ENCODE data around the gene RBM5. TPM values are rescaled to one million over a fixed set of nuclear protein-coding genes. Genes with fewer than 3 reads are reported as not detected.

The RBM5 gene
- polyA plus RNA-seq, 1 donor (not counting 4 experiments of a cell fraction or from before 2014, with no cell fraction given), result 167 TPM

DNA sequence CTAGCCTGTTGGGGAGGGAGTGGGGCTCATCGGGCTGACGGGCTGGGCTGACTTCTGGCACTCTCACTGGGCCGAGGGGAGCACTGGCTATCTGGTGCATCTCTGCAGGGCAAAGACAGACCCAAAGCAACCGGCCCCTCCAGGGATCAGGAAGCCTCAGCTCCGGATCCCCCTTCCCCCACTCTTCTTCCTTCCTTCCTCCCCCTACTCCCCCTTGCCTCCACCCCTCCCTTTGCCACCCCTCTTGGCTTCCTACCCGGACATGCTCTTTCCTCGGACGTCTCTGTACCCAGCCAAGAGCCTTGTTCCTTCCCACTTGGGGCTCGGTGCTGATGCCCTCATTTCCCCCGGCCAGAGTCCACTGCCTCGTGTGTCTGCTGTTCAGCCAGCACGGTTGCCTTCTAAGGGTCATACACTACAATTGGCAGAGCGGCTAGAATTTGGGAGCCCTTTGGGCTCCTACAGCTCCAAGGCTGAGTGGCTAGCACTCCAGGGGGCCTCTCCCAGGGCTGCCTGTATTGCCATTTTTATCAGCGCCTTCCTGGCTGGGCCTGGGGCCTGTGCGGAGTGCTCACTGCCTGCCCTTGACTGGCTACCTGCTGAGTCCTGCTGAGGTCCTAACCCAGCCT, 77.3 kb downstream of the RBM5 start:
- Histone ChIP-seq H3K4me1 (ENCODE audit: control insufficient read depth, extremely low read depth, insufficient read depth, low read length) (peaks cover 92% of the 10 kb centered on the region), H3K4me2 (ENCODE audit: control insufficient read depth, extremely low read depth, insufficient read depth, low read depth, low read length) (peak overlapping the region; percentile 83), H3K9me3 (ENCODE audit: control insufficient read depth, low read depth, low read length) (no peaks in the 10 kb centered on the region), H3K27ac (ENCODE audit: control insufficient read depth, insufficient read depth, low read length) (peak overlapping the region; percentile 10), H3K9ac (ENCODE audit: control insufficient read depth, extremely low read depth, insufficient read depth, low read length) (peak overlapping the region; percentile 68), H3K79me2 (ENCODE audit: control insufficient read depth, insufficient read depth, low read length) (peaks cover 83% of the 10 kb centered on the region), H3K9me1 (ENCODE audit: control insufficient read depth, extremely low read depth, insufficient read depth, low read length) (peaks cover 13% of the 10 kb centered on the region), H3K36me3 (ENCODE audit: control insufficient read depth in 2 of 2, extremely low read depth in 1 of 2, insufficient read depth in 2 of 2, low read length in 2 of 2) (peaks cover 29 to 59% of the 10 kb centered on the region in 2 experiments), H2AFZ (ENCODE audit: control insufficient read depth, low read length) (no peak overlapping the region), H4K20me1 (ENCODE audit: control insufficient read depth, extremely low read depth, insufficient read depth, low read length) (peaks cover 10% of the 10 kb centered on the region), H3K4me3 (ENCODE audit: control insufficient read depth in 2 of 3, extremely low read depth in 1 of 3, insufficient read depth in 2 of 3, low read depth in 1 of 3, low read length in 3 of 3) (peak overlapping the region in 1 of 3 experiments; percentile 43), H3K27me3 (ENCODE audit: control insufficient read depth, extremely low read depth, insufficient read depth, low read length) (no peaks in the 10 kb centered on the region)
- dilution Hi-C loops (cut with MboI; ENCODE audit: extremely low pct_ligation_motif_present, low sequenced_read_pairs), result no loop called here
- FAIRE-seq, result no peak
- TF ChIP-seq, protein P1, sequence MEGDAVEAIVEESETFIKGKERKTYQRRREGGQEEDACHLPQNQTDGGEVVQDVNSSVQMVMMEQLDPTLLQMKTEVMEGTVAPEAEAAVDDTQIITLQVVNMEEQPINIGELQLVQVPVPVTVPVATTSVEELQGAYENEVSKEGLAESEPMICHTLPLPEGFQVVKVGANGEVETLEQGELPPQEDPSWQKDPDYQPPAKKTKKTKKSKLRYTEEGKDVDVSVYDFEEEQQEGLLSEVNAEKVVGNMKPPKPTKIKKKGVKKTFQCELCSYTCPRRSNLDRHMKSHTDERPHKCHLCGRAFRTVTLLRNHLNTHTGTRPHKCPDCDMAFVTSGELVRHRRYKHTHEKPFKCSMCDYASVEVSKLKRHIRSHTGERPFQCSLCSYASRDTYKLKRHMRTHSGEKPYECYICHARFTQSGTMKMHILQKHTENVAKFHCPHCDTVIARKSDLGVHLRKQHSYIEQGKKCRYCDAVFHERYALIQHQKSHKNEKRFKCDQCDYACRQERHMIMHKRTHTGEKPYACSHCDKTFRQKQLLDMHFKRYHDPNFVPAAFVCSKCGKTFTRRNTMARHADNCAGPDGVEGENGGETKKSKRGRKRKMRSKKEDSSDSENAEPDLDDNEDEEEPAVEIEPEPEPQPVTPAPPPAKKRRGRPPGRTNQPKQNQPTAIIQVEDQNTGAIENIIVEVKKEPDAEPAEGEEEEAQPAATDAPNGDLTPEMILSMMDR (optimal IDR thresholded peaks at IDR 0.05 in 1 of 3, IDR thresholded peaks at IDR 0.05 in 1 of 3, conservative IDR thresholded peaks at IDR 0.05 in 1 of 3; ENCODE audit: extremely low read depth in 1 of 3, insufficient read depth in 2 of 3, low read length in 3 of 3), result no peak
- no peak for TF ChIP-seq EZH2 (IDR thresholded peaks at IDR 0.05; ENCODE audit: low read length)
- no peak for DNase-seq (ENCODE audit: low read depth, low spot score)

DNA sequence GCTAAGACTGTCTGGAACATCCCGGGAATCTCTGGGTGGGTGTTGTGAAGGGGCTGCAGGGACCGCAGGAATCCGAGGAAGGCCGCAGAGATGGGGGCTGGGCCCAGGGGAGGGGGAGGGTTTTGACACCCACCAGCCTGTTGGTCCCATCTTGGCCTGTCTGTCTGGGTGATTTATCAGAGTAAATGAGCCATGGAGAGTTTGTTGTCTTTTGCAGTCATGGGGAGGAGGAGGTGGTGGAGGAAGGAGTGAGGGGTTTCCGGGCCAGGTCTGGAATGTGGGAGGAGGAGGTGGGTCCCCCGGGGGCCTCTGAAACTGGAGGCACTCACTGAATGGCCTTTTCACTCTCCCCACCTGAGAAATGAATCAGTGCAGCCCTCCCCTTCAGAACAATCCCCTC, 77.9 kb downstream of the RBM5 start:
- peaks cover 11% of the 10 kb centered on the region for H4K20me1 ChIP-seq (ENCODE audit: control insufficient read depth, extremely low read depth, insufficient read depth, low read length)
- peak overlapping the region in 2 of 3 experiments; percentile 42 to 43 for H3K4me3 ChIP-seq (ENCODE audit: control insufficient read depth in 2 of 3, extremely low read depth in 1 of 3, insufficient read depth in 2 of 3, low read depth in 1 of 3, low read length in 3 of 3)
- peak overlapping the region; percentile 84 for H3K27ac ChIP-seq (ENCODE audit: control insufficient read depth, insufficient read depth, low read length)
- H3K27me3 ChIP-seq (ENCODE audit: control insufficient read depth, extremely low read depth, insufficient read depth, low read length), result no peaks in the 10 kb centered on the region
- peaks cover 34 to 54% of the 10 kb centered on the region in 2 experiments for H3K36me3 ChIP-seq (ENCODE audit: control insufficient read depth in 2 of 2, extremely low read depth in 1 of 2, insufficient read depth in 2 of 2, low read length in 2 of 2)
- DNase-seq (ENCODE audit: low read depth, low spot score) (no peak), FAIRE-seq (no peak)
- H2AFZ ChIP-seq (ENCODE audit: control insufficient read depth, low read length), result no peak overlapping the region
- peak overlapping the region; percentile 83 for H3K4me2 ChIP-seq (ENCODE audit: control insufficient read depth, extremely low read depth, insufficient read depth, low read depth, low read length)
- dilution Hi-C loops (cut with MboI; ENCODE audit: extremely low pct_ligation_motif_present, low sequenced_read_pairs), result no loop called here
- H3K79me2 ChIP-seq (ENCODE audit: control insufficient read depth, insufficient read depth, low read length), result peaks cover 84% of the 10 kb centered on the region
- TF ChIP-seq, protein P1 (optimal IDR thresholded peaks at IDR 0.05 in 1 of 3, IDR thresholded peaks at IDR 0.05 in 1 of 3, conservative IDR thresholded peaks at IDR 0.05 in 1 of 3; ENCODE audit: extremely low read depth in 1 of 3, insufficient read depth in 2 of 3, low read length in 3 of 3), result no peak
- no peak for TF ChIP-seq EZH2 (IDR thresholded peaks at IDR 0.05; ENCODE audit: low read length)
- H3K4me1 ChIP-seq (ENCODE audit: control insufficient read depth, extremely low read depth, insufficient read depth, low read length), result peaks cover 87% of the 10 kb centered on the region
- peaks cover 12% of the 10 kb centered on the region for H3K9me1 ChIP-seq (ENCODE audit: control insufficient read depth, extremely low read depth, insufficient read depth, low read length)
- no peaks in the 10 kb centered on the region for H3K9me3 ChIP-seq (ENCODE audit: control insufficient read depth, low read depth, low read length)
- H3K9ac ChIP-seq (ENCODE audit: control insufficient read depth, extremely low read depth, insufficient read depth, low read length), result peak overlapping the region; percentile 68

All from keratinocyte (primary cell).